Fibroblast of the aortic adventitia (primary cell): ENCODE results near the gene CARHSP1. TPM values are rescaled to one million over a fixed set of nuclear protein-coding genes. Genes with fewer than 3 reads are reported as not detected.

ENCODE experiments used
- DNase-seq: peaks from one replicate; pipeline ENCODE4 v3.0.0-alpha.2; 2010; ENCODE audit warnings: low read depth
- H3K4me3 ChIP-seq: 2 replicates; pipeline ENCODE4 v1.5.1; 2011; ENCODE audit warnings: low read depth, mild to moderate bottlenecking, control low read depth, low read length, moderate library complexity
- CTCF ChIP-seq: IDR thresholded peaks from 2 replicates; pipeline ENCODE4 v1.5.1; 2011; ENCODE audit warnings: mild to moderate bottlenecking, low read length, control low read depth, inconsistent platforms; ENCODE audit not compliant: insufficient read depth
- total RNA-seq: library from RNA; depleted of rRNA; stranded (reverse); fragments of >200 nt; gene quantifications from 2 replicates; pipeline ENCODE4 v1.2.3, GENCODE V29; 2012; ENCODE audit warnings: low replicate concordance

The CARHSP1 gene
- total RNA-seq, 1 donor = 66.5 TPM

- no peak for DNase-seq
- peak overlapping the region; percentile 62 for H3K4me3 ChIP-seq
- TF ChIP-seq CTCF = peak; percentile 4
These were observed 594 bp upstream of the CARHSP1 start for GRCh38 chr16:8869212-8869987.

DNA sequence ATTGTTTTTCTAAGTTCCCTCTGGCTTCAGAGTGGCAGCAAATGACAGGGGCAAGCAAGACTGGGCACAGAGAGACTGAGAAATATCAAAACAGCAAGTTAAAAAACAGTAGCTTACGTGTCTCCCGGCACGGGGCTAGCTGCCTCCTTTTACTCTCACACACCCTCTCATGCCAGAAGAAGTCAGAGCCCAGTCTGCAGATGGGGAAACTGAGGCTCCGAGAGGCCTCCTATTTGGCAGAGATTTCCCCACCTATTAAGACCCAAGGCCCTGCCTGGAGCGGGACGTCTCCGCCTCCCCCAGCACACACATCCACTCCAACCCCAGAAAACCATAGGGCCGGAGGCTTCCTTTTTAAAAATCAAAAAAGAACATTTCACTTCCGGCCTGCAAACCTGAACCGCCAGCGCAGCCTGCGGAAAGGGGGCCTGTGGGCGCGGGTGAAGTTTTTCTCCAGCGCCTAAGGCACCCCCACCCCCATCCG lies 832 bp downstream of the CARHSP1 start:
- DNase-seq = no peak
- peak overlapping the region; percentile 72 for H3K4me3 ChIP-seq
- TF ChIP-seq CTCF = no peak

DNA sequence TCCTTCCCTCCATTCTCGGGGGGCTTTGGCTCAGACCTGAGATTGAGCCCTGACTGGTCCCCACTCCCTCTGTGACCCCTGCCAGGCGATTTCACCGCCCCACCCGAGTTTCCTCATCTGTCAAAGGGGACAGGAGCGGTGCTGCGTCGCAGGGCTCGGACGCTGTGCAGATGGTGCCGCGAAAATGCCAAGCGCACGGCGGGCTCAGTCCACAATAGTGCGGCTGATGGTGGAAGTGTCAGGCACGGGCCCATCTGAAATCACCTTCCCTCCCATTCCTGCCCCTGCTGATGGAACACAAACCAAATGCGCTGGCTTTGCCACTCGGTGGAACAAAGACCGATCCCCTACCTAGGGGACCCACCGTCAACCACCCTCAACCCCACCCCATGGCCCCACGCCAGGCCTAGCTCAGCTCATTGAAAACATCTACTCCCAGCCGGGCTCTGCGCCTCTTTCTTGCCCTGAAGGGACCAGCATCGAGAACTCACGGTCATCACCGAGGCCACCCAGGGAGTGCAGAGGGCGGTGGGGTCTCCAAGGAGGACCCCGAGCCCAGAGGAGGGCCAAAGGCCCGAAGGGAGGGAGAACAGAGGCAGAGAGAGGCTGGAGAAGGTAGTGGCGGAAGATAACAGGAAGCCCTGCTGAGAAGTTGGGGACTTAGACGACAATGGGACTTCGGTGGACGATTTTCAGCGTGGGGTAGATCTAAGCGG lies 1.4 kb downstream of the CARHSP1 start:
- DNase-seq = no peak
- H3K4me3 ChIP-seq = peak overlapping the region; percentile 72
- TF ChIP-seq CTCF = no peak

DNA sequence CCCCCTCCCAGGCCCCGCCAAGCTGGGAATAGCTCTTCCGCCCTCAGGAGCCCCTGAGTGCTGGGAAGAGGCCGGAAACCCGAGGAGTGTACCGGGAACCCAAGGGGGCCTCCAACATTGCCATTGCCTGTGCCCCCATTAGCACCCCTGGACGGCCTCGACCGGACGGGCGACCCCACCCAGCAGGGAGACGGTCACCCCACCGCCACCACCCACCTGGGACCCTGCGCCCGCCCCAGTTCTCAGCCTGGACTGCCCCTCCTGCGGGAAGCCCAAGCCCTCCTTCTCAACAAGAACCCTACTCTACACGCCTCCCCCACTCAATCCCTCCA lies 2.0 kb downstream of the CARHSP1 start:
- H3K4me3 ChIP-seq = peak overlapping the region; percentile 72
- DNase-seq = no peak
- TF ChIP-seq CTCF = no peak

- H3K4me3 ChIP-seq = peak overlapping the region; percentile 72
- peak; percentile 48 for DNase-seq
- TF ChIP-seq CTCF = no peak
These were observed 2.5 kb downstream of the CARHSP1 start for GRCh38 chr16:8866118-8866883.

DNA sequence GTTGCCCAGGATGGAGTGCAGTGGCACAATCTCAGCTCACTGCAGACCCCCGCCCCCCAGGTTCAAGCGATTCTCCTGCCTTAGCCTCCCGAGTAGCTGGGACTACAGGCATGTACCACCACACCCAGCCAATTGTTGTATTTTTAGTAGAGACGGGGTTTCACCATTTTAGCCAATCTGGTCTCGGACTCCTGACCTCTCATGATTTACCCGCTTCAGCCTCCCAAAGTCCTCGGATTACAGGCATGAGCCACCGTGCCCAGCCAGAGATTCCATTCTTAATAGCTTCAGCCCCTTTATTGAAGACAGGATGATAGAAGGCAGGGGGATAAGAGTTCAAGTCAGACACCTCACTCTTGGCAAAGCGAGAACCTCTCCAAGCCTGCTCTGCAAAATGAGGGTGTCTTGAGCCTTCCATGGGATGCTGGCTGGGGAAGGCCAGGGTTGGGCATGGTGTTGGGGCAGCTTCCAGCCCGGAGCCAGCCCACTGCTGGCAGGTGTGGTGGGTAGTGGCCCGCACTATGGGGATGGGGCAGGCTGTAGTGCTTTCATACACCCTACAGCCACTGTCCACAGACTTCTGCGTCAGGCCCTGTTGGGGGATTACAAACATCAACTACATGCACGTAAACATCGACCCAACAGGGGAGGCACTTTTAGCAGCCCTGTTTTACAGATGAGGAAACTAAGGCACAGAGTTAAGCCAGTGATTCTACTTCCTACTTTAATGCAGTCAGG lies 3.5 kb downstream of the CARHSP1 start:
- no peak for TF ChIP-seq CTCF

More for the DNA sequence above, 3.5 kb downstream of the CARHSP1 start:
- DNase-seq = no peak
- no peak overlapping the region for H3K4me3 ChIP-seq
